ENCODE data around the gene DCXR. TPM values are rescaled to one million over a fixed set of nuclear protein-coding genes. Genes with fewer than 3 reads are reported as not detected.

The DCXR gene
- total and polyA plus RNA-seq, 2 of the 4 experiments (the other 2 are of a cell fraction), result 36.6 to 139 TPM

- no peak for TF ChIP-seq MAZ (IDR thresholded peaks at IDR 0.05; ENCODE audit: borderline replicate concordance, low read depth, low read length)
Observed at GRCh38 chr17:82055023-82055964, 17.8 kb upstream of the DCXR start (continued).

GRCh38 chr17:82054351-82055022, 17.0 kb upstream of the DCXR start:
- no peak overlapping the region for H2AK9ac ChIP-seq (replicated peaks; ENCODE audit: low read depth, low read length, poor library complexity)
- no peak overlapping the region for H3K9ac ChIP-seq (ENCODE audit: low read depth, low read length)
- no peak overlapping the region for H3K56ac ChIP-seq (ENCODE audit: extremely low read depth, insufficient read depth, low read length)
- H2BK5ac ChIP-seq (ENCODE audit: low read depth, low read length, poor library complexity, severe bottlenecking), result no peak overlapping the region
- H3K79me1 ChIP-seq (ENCODE audit: low read depth in 1 of 2, low read length in 2 of 2), result peaks cover 16 to 40% of the 10 kb centered on the region in 2 experiments
- CTCF ChIA-PET, result no interaction called here
- H3K27ac ChIP-seq (ENCODE audit: insufficient read depth, low read length), result no peak overlapping the region
- no peak overlapping the region for H3K4me2 ChIP-seq (ENCODE audit: low read depth, low read length)
- in situ Hi-C loops (cut with MboI; ENCODE audit: low sequenced_read_pairs), result no loop called here
- H2BK120ac ChIP-seq (ENCODE audit: low read depth, low read length), result no peak overlapping the region
- 95% methylated on average over 23 of the region's 38 CpGs; no CpG with 5 or more reads in 1 of the 2 experiments for WGBS, 2 experiments (ENCODE audit: extremely low coverage in 2 of 2, insufficient read length in 1 of 2)
- H3K27me3 ChIP-seq (ENCODE audit: control insufficient read depth, insufficient read depth, low read length), result no peaks in the 10 kb centered on the region
- no peak overlapping the region for H2AK5ac ChIP-seq (ENCODE audit: low read depth, low read length)
- H4K91ac ChIP-seq (ENCODE audit: insufficient read depth, low read depth, low read length), result no peak overlapping the region
- no peak overlapping the region for H3K23ac ChIP-seq (ENCODE audit: low read depth, low read length)
- H2AFZ ChIP-seq (replicated peaks; ENCODE audit: low read length, poor library complexity), result no peak overlapping the region
- no peak overlapping the region for H3K4me3 ChIP-seq (ENCODE audit: insufficient read depth, low read depth, low read length)
- H2BK15ac ChIP-seq (ENCODE audit: low read depth, low read length), result no peak overlapping the region
- no peak for ATAC-seq (ENCODE audit: low read depth)
- peaks cover 18% of the 10 kb centered on the region for H3K4me1 ChIP-seq (ENCODE audit: control insufficient read depth, insufficient read depth, low read length)
- H3K9me1 ChIP-seq (ENCODE audit: insufficient read depth, low read length), result peaks cover 5% of the 10 kb centered on the region
- POLR2A ChIA-PET (ENCODE audit: unreplicated experiment), result no interaction called here
- H3K9me3 ChIP-seq (ENCODE audit: control insufficient read depth, insufficient read depth, low read length), result no peaks in the 10 kb centered on the region
- H3K36me3 ChIP-seq (ENCODE audit: control insufficient read depth, insufficient read depth, low read length), result peaks cover 56% of the 10 kb centered on the region
- H4K8ac ChIP-seq (ENCODE audit: low read depth in 2 of 2, low read length in 2 of 2), result no peak overlapping the region
- no TSS peak for BruUV-seq (replicated peaks)
- H3K18ac ChIP-seq (ENCODE audit: low read depth, low read length), result no peak overlapping the region
- dilution Hi-C loops (cut with HindIII; ENCODE audit: low sequenced_read_pairs, unreplicated experiment), result no loop called here
- TF ChIP-seq SMC3 (IDR thresholded peaks at IDR 0.05; ENCODE audit: low read depth, low read length), result no peak
- no peak for TF ChIP-seq FOS (IDR thresholded peaks at IDR 0.05; ENCODE audit: low read depth, low read length)
- TF ChIP-seq POLR2A (IDR thresholded peaks at IDR 0.05; ENCODE audit: low read depth, low read length), result no peak
- no peak for DNase-seq
- H4K5ac ChIP-seq (ENCODE audit: low read depth, low read length), result no peak overlapping the region
- peaks cover 4% of the 10 kb centered on the region for H4K20me1 ChIP-seq (ENCODE audit: insufficient read depth, low read length)
- H2BK20ac ChIP-seq (ENCODE audit: low read depth, low read length), result no peak overlapping the region
- no peak overlapping the region for H3K4ac ChIP-seq (ENCODE audit: low read depth, low read length)
- no peak overlapping the region for H3K14ac ChIP-seq (replicated peaks; ENCODE audit: low read depth, low read length)
- intact Hi-C loops (cut with micrococcal nuclease), result no loop called here

All from IMR-90 (cell line).